CD4-positive, alpha-beta memory T cell (primary cell): ENCODE results near the gene NUB1. TPM values are rescaled to one million over a fixed set of nuclear protein-coding genes. Genes with fewer than 3 reads are reported as not detected.

ENCODE experiments used
- CTCF ChIA-PET: fragments of 350-600 bp; sonication (Branson Sonifier 250); formaldehyde crosslinking; loops from one replicate; lab custom pipeline; 2021; ENCODE audit warnings: inconsistent platforms; ENCODE audit not compliant: partially characterized antibody; lab: Charles Lee
- POLR2A ChIA-PET: fragments of 350-600 bp; sonication (Branson Sonifier 250); formaldehyde crosslinking; loops from one replicate; lab custom pipeline; 2021; ENCODE audit not compliant: partially characterized antibody; lab: Charles Lee
- DNase-seq, 5 donors: peaks; one replicate each; pipeline versions ENCODE4 v3.0.0 to v3.0.0-alpha.2; 2020 to 2022; ENCODE audit warnings: mixed read lengths in 1 of 5
- H3K27ac ChIP-seq: one replicate; pipeline ENCODE4 v1.7.0; 2013; ENCODE audit warnings: low read depth, low read length
- H3K27me3 ChIP-seq: 2 replicates; pipeline ENCODE4 v1.7.0; 2013; ENCODE audit warnings: mild to moderate bottlenecking, low read length, moderate library complexity; ENCODE audit not compliant: insufficient read depth
- H3K36me3 ChIP-seq: 2 replicates; pipeline ENCODE4 v1.7.0; 2013; ENCODE audit warnings: mild to moderate bottlenecking, low read length, moderate library complexity; ENCODE audit not compliant: insufficient read depth
- H3K4me1 ChIP-seq: 2 replicates; pipeline ENCODE4 v1.7.0; 2013; ENCODE audit warnings: mild to moderate bottlenecking, low read length, moderate library complexity; ENCODE audit not compliant: insufficient read depth
- H3K4me3 ChIP-seq, 2 donors: one replicate each; pipeline ENCODE4 v1.7.0; 2013; ENCODE audit warnings: low read length in 2 of 2, mild to moderate bottlenecking in 1 of 2
- H3K9me3 ChIP-seq, 2 donors: one replicate each; pipeline ENCODE4 v1.7.0; 2013; ENCODE audit warnings: low read length in 2 of 2, control low read depth in 1 of 2; ENCODE audit not compliant: control insufficient read depth in 1 of 2
- H3K27ac Mint-ChIP-seq, 7 donors: one replicate each; pipeline ENCODE4 v1.8.0; 2020 to 2021; ENCODE audit warnings: mixed read lengths in 7 of 7, mild to moderate bottlenecking in 6 of 7, inconsistent platforms in 3 of 7, moderate library complexity in 3 of 7
- H3K27me3 Mint-ChIP-seq, 2 donors: one replicate each; pipeline ENCODE4 v1.8.0; 2020 to 2021; ENCODE audit warnings: mixed read lengths in 2 of 2
- H3K36me3 Mint-ChIP-seq, 2 donors: one replicate each; pipeline ENCODE4 v1.8.0; 2020 to 2021; ENCODE audit warnings: mixed read lengths in 2 of 2, inconsistent platforms in 1 of 2, mild to moderate bottlenecking in 1 of 2
- H3K4me1 Mint-ChIP-seq, 4 donors: one replicate each; pipeline ENCODE4 v1.8.0; 2020 to 2021; ENCODE audit warnings: mixed read lengths in 4 of 4, mild to moderate bottlenecking in 1 of 4
- H3K4me3 Mint-ChIP-seq, 8 donors: one replicate each; pipeline ENCODE4 v1.8.0; 2020 to 2021; ENCODE audit warnings: mixed read lengths in 8 of 8, mild to moderate bottlenecking in 7 of 8, moderate library complexity in 6 of 8, inconsistent platforms in 3 of 8
- H3K9me3 Mint-ChIP-seq, 8 donors: one replicate each; pipeline ENCODE4 v1.8.0; 2020 to 2021; ENCODE audit warnings: mixed read lengths in 8 of 8, mild to moderate bottlenecking in 5 of 8, inconsistent platforms in 3 of 8, moderate library complexity in 1 of 8
- intact Hi-C: fragments of 100-400 bp; cut with micrococcal nuclease; formaldehyde crosslinking; loops from one replicate; pipeline ENCODE4 v1.15.1; 2023
- polyA plus RNA-seq, 2 donors: library from polyadenylated mRNA; unstranded; fragments of 300-500 nt; fragmentation: Illumina TruSeq; gene quantifications; one replicate each; pipeline ENCODE4 v1.2.3, GENCODE V29; 2021
- total RNA-seq, 2 experiments: library from RNA; stranded (reverse); gene quantifications; one replicate each; pipeline ENCODE4 v1.2.3, GENCODE V29; 2021

The NUB1 gene
- total and polyA plus RNA-seq, 4 experiments from 2014 or later, result 50.1 to 119 (median 96.4) TPM

GRCh38 chr7:151330661-151331060 lies 11.0 kb upstream of the NUB1 start:
- no peaks in the 10 kb centered on the region for H3K4me1 ChIP-seq
- Mint-ChIP-seq H3K9me3 (no peaks in the 10 kb centered on the region), H3K4me1 (no peaks in the 10 kb centered on the region), H3K27ac (no peak overlapping the region), H3K27me3 (no peaks in the 10 kb centered on the region), H3K36me3 (no peaks in the 10 kb centered on the region), H3K4me3 (no peak overlapping the region)
- no peaks in the 10 kb centered on the region for H3K9me3 ChIP-seq
- no peak for DNase-seq
- H3K4me3 ChIP-seq, result no peak overlapping the region
- no peaks in the 10 kb centered on the region for H3K36me3 ChIP-seq
- no peak overlapping the region for H3K27ac ChIP-seq
- intact Hi-C loops, result no loop called here
- no peaks in the 10 kb centered on the region for H3K27me3 ChIP-seq
- ChIA-PET POLR2A (interaction anchor here (1.3 kb wide), 1 partner anchor 18 kb away, joined by 4 read pairs; no protein-coding TSS in a partner anchor), CTCF (interaction anchor here (1.1 to 3.9 kb wide), 2 partner anchors 10 to 15 kb away, joined by 3 to 17 read pairs; no protein-coding TSS in a partner anchor)

- H3K9me3 Mint-ChIP-seq, result peaks cover 0 to 5% (median 0%) of the 10 kb centered on the region in 8 donors
- H3K27ac Mint-ChIP-seq, result no peak overlapping the region
- Histone ChIP-seq H3K27ac (no peak overlapping the region), H3K36me3 (no peaks in the 10 kb centered on the region), H3K27me3 (no peaks in the 10 kb centered on the region), H3K4me1 (no peaks in the 10 kb centered on the region), H3K4me3 (no peak overlapping the region), H3K9me3 (no peaks in the 10 kb centered on the region)
- ChIA-PET CTCF (interaction anchor here (1.2 to 1.7 kb wide), 3 partner anchors 15 to 114 kb away, joined by 4 to 8 read pairs (median 4); no protein-coding TSS in a partner anchor), POLR2A (no interaction called here)
- intact Hi-C loops, result no loop called here
- no peak overlapping the region for H3K4me3 Mint-ChIP-seq
- H3K27me3 Mint-ChIP-seq, result no peaks in the 10 kb centered on the region
- H3K36me3 Mint-ChIP-seq, result peaks cover 0 to 4% of the 10 kb centered on the region in 2 donors
- no peak for DNase-seq
- peaks cover under 1 to 2% (median under 1%) of the 10 kb centered on the region in 4 donors for H3K4me1 Mint-ChIP-seq
These were observed 7.0 kb upstream of the NUB1 start for GRCh38 chr7:151334628-151335027.

GRCh38 chr7:151336027-151336708 lies 5.4 kb upstream of the NUB1 start:
- Histone ChIP-seq H3K4me3 (no peak overlapping the region), H3K4me1 (peaks cover 13% of the 10 kb centered on the region), H3K36me3 (no peaks in the 10 kb centered on the region), H3K27me3 (no peaks in the 10 kb centered on the region), H3K27ac (no peak overlapping the region), H3K9me3 (no peaks in the 10 kb centered on the region)
- intact Hi-C loops, result no loop called here
- ChIA-PET CTCF (interaction anchor here (0.9 kb wide), 1 partner anchor 21 kb away, joined by 3 read pairs; no protein-coding TSS in a partner anchor), POLR2A (no interaction called here)
- no peaks in the 10 kb centered on the region for H3K27me3 Mint-ChIP-seq
- DNase-seq, result no peak
- H3K4me1 Mint-ChIP-seq, result peaks cover 12 to 16% (median 16%) of the 10 kb centered on the region in 4 donors
- no peak overlapping the region for H3K4me3 Mint-ChIP-seq
- peaks cover 3 to 8% of the 10 kb centered on the region in 2 donors for H3K36me3 Mint-ChIP-seq
- H3K9me3 Mint-ChIP-seq, result peaks cover 0 to 5% (median 3%) of the 10 kb centered on the region in 8 donors
- no peak overlapping the region for H3K27ac Mint-ChIP-seq

DNA sequence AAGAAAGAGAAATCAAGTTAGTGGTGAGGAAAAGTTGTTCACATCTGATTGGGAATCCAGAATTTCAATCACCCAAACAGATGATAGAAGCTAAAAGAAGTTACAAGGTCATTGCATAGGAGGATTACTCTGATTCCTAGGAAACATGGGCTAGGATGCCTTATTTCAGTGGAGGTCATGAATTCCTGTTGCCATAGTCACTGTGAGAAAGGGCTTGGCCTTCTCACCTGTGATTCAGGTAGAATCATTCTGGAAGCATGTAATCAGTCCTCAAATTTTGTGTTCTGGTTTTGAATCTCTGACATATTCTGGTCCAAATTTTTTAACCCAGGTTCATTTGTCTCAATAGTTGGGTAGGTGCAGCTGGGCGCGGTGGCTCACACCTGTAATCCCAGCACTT lies 4.3 kb upstream of the NUB1 start:
- H3K36me3 Mint-ChIP-seq, result peaks cover 7 to 8% of the 10 kb centered on the region in 2 donors
- Histone ChIP-seq H3K27ac (no peak overlapping the region), H3K36me3 (no peaks in the 10 kb centered on the region), H3K4me1 (peaks cover 15% of the 10 kb centered on the region), H3K4me3 (no peak overlapping the region), H3K27me3 (no peaks in the 10 kb centered on the region), H3K9me3 (no peaks in the 10 kb centered on the region)
- no peak for DNase-seq
- H3K9me3 Mint-ChIP-seq, result peaks cover 0 to 5% (median 3%) of the 10 kb centered on the region in 8 donors
- CTCF ChIA-PET, result interaction anchor here (0.9 kb wide), 1 partner anchor 22 kb away, joined by 3 read pairs; no protein-coding TSS in a partner anchor
- POLR2A ChIA-PET, result interaction anchor here (0.7 kb wide), 1 partner anchor 260 kb away, joined by 3 read pairs; no protein-coding TSS in a partner anchor
- H3K4me3 Mint-ChIP-seq, result no peak overlapping the region
- intact Hi-C loops, result no loop called here
- no peak overlapping the region for H3K27ac Mint-ChIP-seq
- peaks cover 14 to 23% (median 16%) of the 10 kb centered on the region in 4 donors for H3K4me1 Mint-ChIP-seq
- no peaks in the 10 kb centered on the region for H3K27me3 Mint-ChIP-seq

DNA sequence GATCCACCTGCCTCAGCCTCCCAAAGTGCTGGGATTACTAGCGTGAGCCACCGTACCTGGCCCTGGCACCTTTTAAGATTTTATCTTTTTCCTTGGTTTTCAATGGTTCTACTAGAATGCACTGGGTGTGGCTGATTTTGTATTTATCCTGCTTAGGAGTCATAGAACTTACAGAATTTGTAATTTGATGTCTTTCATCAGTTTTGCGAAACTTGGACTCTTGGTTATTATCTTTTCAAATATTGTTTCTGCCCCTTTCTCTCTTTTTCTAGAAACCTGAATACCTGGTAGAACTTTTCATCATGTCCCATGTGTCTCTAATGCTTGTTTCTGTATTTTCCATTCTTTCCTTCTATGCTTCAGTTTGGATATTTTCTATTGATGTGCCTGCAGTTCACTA lies 2.8 kb upstream of the NUB1 start:
- H3K9me3 ChIP-seq, result no peaks in the 10 kb centered on the region
- Mint-ChIP-seq H3K9me3 (peaks cover 0 to 5% (median 3%) of the 10 kb centered on the region in 8 donors), H3K27ac (peak overlapping the region in 2 of 7 donors; percentile 33 to 54), H3K36me3 (peaks cover 8 to 18% of the 10 kb centered on the region in 2 donors), H3K4me3 (peak overlapping the region in 1 of 8 donors; percentile 34), H3K4me1 (peaks cover 18 to 33% (median 22%) of the 10 kb centered on the region in 4 donors), H3K27me3 (no peaks in the 10 kb centered on the region)
- POLR2A ChIA-PET, result interaction anchor here (0.6 to 1.1 kb wide), 2 partner anchors 23 to 102 kb away, joined by 3 read pairs; no protein-coding TSS in a partner anchor
- H3K4me3 ChIP-seq, result no peak overlapping the region
- no peak for DNase-seq
- intact Hi-C loops, result no loop called here
- H3K36me3 ChIP-seq, result no peaks in the 10 kb centered on the region
- H3K4me1 ChIP-seq, result peaks cover 28% of the 10 kb centered on the region
- H3K27me3 ChIP-seq, result no peaks in the 10 kb centered on the region
- no peak overlapping the region for H3K27ac ChIP-seq
- CTCF ChIA-PET, result interaction anchor here (1.0 to 6.4 kb wide), 3 partner anchors 14 to 109 kb away, joined by 7 to 52 read pairs (median 27); no protein-coding TSS in a partner anchor

GRCh38 chr7:151339651-151340382 lies 1.8 kb upstream of the NUB1 start:
- Histone ChIP-seq H3K27me3 (no peaks in the 10 kb centered on the region), H3K27ac (peak overlapping the region; percentile 24), H3K4me3 (no peak overlapping the region), H3K36me3 (no peaks in the 10 kb centered on the region), H3K4me1 (peaks cover 28% of the 10 kb centered on the region), H3K9me3 (no peaks in the 10 kb centered on the region)
- Mint-ChIP-seq H3K27me3 (no peaks in the 10 kb centered on the region), H3K36me3 (peaks cover 8 to 18% of the 10 kb centered on the region in 2 donors), H3K9me3 (peaks cover 0 to 5% (median 3%) of the 10 kb centered on the region in 8 donors), H3K4me3 (peak overlapping the region; percentile 15 to 89 (median 82)), H3K27ac (peak overlapping the region; percentile 87 to 97 (median 93)), H3K4me1 (peaks cover 18 to 33% (median 23%) of the 10 kb centered on the region in 4 donors)
- DNase-seq, result peak in 4 of 5 donors; percentile 26 to 40 (median 38)
- POLR2A ChIA-PET, result interaction anchor here (1.2 to 4.4 kb wide), 3 partner anchors 12 to 113 kb away, joined by 3 to 49 read pairs (median 6); partner anchors contain the start of genes ABCF2 and WDR86
- intact Hi-C loops, result loop anchor here (2.0 to 10.0 kb wide), 2 partner anchors 325 to 537 kb away; partner anchors contain the start of gene PRKAG2
- CTCF ChIA-PET, result interaction anchor here (1.0 to 6.4 kb wide), 4 partner anchors 13 to 108 kb away, joined by 3 to 52 read pairs (median 17); no protein-coding TSS in a partner anchor
